Tibial artery (tissue), 4 donors: ENCODE measurements around the gene ANKRD11.

Experiments
- DNase-seq, 2 donors: peaks; one replicate each; pipeline ENCODE4 v3.0.0-alpha.2; 2019
- H3K27ac ChIP-seq, 2 donors: fragments of 200-600 bp; sonication (generic) in 1 of 2; 1 replicate in 1 of 2; 2 replicates in 1 of 2; pipeline ENCODE4 v1.5.1; 2018 to 2019; ENCODE audit warnings: mild to moderate bottlenecking in 1 of 2
- H3K27me3 ChIP-seq, 2 donors: fragments of 200-600 bp; sonication (generic) in 1 of 2; one replicate each; pipeline versions ENCODE4 v1.5.1 to v1.6.0; 2016 to 2019
- H3K36me3 ChIP-seq, 3 donors: fragments of 200-600 bp; sonication (generic) in 2 of 3; one replicate each; pipeline ENCODE4 v1.5.1; 2016 to 2019; ENCODE audit warnings: mild to moderate bottlenecking in 2 of 3
- H3K4me1 ChIP-seq, 4 donors: fragments of 200-600 bp; sonication (generic) in 2 of 4; 1 replicate in 3 of 4; 2 replicates in 1 of 4; pipeline ENCODE4 v1.5.1; 2016 to 2019
- H3K4me3 ChIP-seq, 2 donors: fragments of 200-600 bp; sonication (generic) in 1 of 2; 1 replicate in 1 of 2; 2 replicates in 1 of 2; pipeline ENCODE4 v1.5.1; 2018 to 2019; ENCODE audit warnings: mild to moderate bottlenecking in 2 of 2
- H3K9me3 ChIP-seq, 3 donors: fragments of 200-600 bp; sonication (generic) in 1 of 3; one replicate each; pipeline ENCODE4 v1.5.1; 2016 to 2019
- intact Hi-C: fragments of 100-400 bp; cut with DNase I; formaldehyde crosslinking; loops from one replicate; pipeline ENCODE4 v1.15.0; 2023; ENCODE audit warnings: low total_unique reads
- TF ChIP-seq, protein P1 (sequence below), 2 experiments: fragments of 200-600 bp in 1 of 2; fragments of 450-650 bp in 1 of 2; IDR thresholded peaks; one replicate each; pipeline ENCODE4 v1.5.1; 2017 to 2019; ENCODE audit warnings: antibody characterized with exemption in 2 of 2, mild to moderate bottlenecking in 1 of 2, moderate library complexity in 1 of 2

The ANKRD11 gene

DNA sequence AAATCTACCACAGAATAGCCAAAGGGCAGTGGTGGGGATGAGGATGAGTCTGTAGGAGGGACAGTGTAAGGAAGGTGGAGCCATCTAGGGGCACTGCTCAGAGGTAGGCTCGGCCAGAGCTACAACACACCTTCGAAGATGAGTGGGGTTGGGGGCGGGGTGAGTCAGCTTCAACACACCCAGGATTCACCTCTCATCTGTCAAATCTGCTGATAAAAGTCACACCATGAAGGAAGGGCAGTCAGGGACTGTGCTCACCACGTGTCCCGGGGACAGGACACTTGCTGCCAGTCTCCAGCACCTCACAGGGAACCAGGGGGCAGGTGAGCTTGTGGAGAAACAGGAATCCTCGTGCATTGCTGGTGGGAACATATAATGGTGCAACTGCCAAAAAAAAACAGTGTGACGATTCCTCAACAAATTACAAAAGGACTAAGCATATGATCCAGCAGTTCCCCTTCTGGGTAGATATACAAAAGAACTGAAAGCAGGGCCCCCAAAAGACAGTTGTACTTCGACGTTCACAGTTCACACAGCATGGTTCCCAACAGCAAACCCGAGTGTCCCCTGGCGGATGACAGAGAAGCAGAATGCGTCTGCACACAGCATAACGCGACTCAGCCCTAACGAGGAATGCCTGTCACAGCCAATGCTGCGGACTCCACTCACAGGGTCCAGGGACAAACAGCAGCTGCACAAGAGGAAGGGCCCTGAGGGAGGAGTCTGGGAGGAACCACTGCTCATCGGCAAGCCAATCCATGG, 133.1 kb downstream of the ANKRD11 start:
- Histone ChIP-seq H3K27ac (no peak overlapping the region), H3K9me3 (no peaks in the 10 kb centered on the region), H3K4me3 (no peak overlapping the region), H3K36me3 (no peaks in the 10 kb centered on the region), H3K27me3 (no peaks in the 10 kb centered on the region), H3K4me1 (peaks cover 0 to 57% (median 28%) of the 10 kb centered on the region in 4 donors)
- no peak for DNase-seq
- intact Hi-C loops = no loop called here
- TF ChIP-seq, protein P1, sequence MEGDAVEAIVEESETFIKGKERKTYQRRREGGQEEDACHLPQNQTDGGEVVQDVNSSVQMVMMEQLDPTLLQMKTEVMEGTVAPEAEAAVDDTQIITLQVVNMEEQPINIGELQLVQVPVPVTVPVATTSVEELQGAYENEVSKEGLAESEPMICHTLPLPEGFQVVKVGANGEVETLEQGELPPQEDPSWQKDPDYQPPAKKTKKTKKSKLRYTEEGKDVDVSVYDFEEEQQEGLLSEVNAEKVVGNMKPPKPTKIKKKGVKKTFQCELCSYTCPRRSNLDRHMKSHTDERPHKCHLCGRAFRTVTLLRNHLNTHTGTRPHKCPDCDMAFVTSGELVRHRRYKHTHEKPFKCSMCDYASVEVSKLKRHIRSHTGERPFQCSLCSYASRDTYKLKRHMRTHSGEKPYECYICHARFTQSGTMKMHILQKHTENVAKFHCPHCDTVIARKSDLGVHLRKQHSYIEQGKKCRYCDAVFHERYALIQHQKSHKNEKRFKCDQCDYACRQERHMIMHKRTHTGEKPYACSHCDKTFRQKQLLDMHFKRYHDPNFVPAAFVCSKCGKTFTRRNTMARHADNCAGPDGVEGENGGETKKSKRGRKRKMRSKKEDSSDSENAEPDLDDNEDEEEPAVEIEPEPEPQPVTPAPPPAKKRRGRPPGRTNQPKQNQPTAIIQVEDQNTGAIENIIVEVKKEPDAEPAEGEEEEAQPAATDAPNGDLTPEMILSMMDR (IDR thresholded peaks at IDR 0.05) = no peak

DNA sequence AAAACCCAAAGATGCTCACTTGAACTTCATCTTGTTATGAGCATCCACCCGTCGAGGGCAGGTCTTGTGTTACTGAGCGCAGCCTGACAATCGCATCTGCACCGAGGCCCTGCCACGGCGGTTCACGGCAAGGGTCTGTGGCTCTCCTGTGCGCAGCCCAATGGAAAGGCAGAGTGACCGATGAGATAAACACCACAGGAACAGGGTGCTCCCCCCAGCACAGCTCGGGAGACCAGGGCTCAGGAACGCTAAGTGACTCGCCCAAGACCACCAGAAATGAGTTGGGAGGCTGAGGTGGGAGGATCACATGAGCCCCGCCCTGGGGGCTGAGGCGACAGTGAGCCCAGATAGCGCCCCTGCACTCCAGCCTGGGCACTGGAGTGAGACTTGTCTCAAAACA, 134.7 kb downstream of the ANKRD11 start:
- Histone ChIP-seq H3K4me3 (no peak overlapping the region), H3K4me1 (peaks cover 0 to 43% (median 23%) of the 10 kb centered on the region in 4 donors), H3K27ac (no peak overlapping the region), H3K36me3 (peaks cover 0 to 3% (median 0%) of the 10 kb centered on the region in 3 donors), H3K27me3 (no peaks in the 10 kb centered on the region), H3K9me3 (no peaks in the 10 kb centered on the region)
- no peak for DNase-seq
- intact Hi-C loops = no loop called here
- TF ChIP-seq, protein P1 (IDR thresholded peaks at IDR 0.05) = no peak

DNA sequence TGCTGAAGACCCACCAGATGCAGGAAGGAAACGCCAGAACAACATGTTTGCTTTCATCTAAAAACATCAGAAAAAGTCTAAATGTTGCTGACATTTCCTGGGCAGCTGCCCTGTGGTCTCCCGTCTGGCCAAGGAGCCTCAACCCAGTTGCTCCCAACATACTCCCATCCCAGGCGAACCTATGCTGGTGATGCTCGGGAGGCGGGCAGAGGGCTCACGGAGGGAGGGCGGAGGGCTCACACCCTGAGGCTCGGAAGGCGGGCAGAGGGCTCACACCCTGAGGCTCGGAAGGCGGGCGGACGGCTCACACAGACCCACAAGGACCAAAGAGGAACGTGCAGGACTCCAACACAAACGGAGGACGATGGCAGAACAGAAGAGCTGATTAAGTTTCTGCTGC, 135.4 kb downstream of the ANKRD11 start:
- TF ChIP-seq, protein P1 (IDR thresholded peaks at IDR 0.05) = no peak
- no peak overlapping the region for H3K27ac ChIP-seq
- intact Hi-C loops = no loop called here
- H3K27me3 ChIP-seq = no peaks in the 10 kb centered on the region
- peaks cover 0 to 5% (median 0%) of the 10 kb centered on the region in 3 donors for H3K36me3 ChIP-seq
- no peak overlapping the region for H3K4me3 ChIP-seq
- H3K4me1 ChIP-seq = peaks cover 0 to 36% (median 20%) of the 10 kb centered on the region in 4 donors
- no peaks in the 10 kb centered on the region for H3K9me3 ChIP-seq
- DNase-seq = no peak

DNA sequence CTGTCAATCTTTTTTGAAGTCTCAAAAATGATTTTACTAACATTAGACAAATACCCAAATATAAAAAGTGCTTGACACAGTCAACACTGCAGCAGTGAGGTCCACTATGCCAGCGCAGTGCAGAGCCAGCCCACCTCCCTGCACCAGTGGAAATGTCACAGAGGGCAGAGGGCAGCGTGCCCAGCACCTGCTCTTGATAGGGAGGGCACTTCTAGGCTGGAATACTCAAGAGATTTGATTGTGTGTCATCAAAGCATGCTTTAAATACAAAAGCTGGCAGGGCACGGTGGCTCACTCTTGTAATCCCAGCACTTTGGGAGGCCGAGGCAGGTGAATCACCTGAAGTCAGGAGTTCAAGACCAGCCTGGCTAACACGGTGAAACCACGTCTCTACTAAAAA, 136.0 kb downstream of the ANKRD11 start:
- H3K4me1 ChIP-seq = peaks cover 0 to 30% (median 14%) of the 10 kb centered on the region in 4 donors
- no peaks in the 10 kb centered on the region for H3K9me3 ChIP-seq
- DNase-seq = no peak
- H3K27me3 ChIP-seq = no peaks in the 10 kb centered on the region
- TF ChIP-seq, protein P1 (IDR thresholded peaks at IDR 0.05) = no peak
- H3K4me3 ChIP-seq = no peak overlapping the region
- no peak overlapping the region for H3K27ac ChIP-seq
- H3K36me3 ChIP-seq = peaks cover 0 to 5% (median 0%) of the 10 kb centered on the region in 3 donors
- intact Hi-C loops = no loop called here

DNA sequence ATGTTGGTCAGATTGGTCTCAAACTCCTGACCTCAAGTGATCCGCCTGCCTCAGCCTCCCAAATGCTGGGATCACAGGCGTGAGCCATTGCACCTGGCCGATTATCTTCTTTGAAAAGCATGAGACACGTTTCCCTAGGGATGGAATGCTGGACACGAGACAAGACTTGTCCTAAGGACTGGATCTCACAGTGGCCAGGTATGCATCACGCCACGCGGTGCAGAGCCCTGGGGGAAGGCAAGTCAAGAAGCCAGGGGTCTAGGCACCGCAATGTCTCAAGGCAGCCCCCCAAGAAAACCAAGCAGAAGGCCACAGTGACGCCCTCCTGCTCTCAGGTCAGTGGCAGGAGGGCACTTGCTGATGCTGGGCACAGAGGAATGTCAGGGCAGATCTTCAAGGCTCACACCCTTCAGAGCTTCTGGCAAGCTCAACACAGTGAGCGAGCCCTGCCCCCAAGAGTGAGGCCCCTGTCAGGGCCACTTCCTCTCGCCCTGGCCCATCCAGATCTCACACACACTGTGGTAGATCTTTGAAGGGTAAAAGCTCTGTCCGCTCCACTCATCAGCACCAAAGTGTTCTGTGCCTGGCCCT, 138.2 kb downstream of the ANKRD11 start:
- Histone ChIP-seq H3K27ac (no peak overlapping the region), H3K9me3 (no peaks in the 10 kb centered on the region), H3K4me1 (peaks cover 0 to 9% (median 4%) of the 10 kb centered on the region in 4 donors), H3K27me3 (no peaks in the 10 kb centered on the region), H3K36me3 (peaks cover 0 to 5% (median 0%) of the 10 kb centered on the region in 3 donors), H3K4me3 (no peak overlapping the region)
- DNase-seq = no peak
- TF ChIP-seq, protein P1 (IDR thresholded peaks at IDR 0.05) = no peak
- intact Hi-C loops = no loop called here
